ENCODE measurements around the gene HPSE2. TPM values are rescaled to one million over a fixed set of nuclear protein-coding genes. Genes with fewer than 3 reads are reported as not detected.

The HPSE2 gene
- total RNA-seq, 1 experiment from 2014 or later = 0.20 TPM

DNA sequence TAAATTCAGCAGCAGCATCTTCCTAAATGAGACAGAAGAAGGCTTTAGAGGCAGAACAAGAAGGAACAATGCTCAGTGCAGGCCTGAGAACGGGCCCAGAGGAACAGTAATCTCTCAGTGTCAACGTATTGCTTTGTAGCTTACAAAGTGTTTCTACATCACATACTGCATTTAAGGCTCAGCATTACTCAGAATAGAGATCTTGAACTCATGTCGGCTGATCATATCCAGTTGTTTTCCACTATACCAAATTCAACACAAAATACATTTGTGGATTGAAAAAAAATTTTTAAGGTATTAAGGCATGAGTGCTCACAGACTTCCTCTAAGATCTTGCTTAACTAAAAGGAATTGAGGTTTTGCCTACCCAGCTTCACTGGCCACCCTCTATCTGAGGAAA, 325.1 kb downstream of the HPSE2 start:
- Histone ChIP-seq H3K79me2 (ENCODE audit: insufficient read depth, low read length) (no peaks in the 10 kb centered on the region), H2BK120ac (ENCODE audit: low read depth, low read length, poor library complexity, severe bottlenecking) (no peak overlapping the region), H3K18ac (ENCODE audit: insufficient read length, low read depth, low read length) (no peak overlapping the region), H3K4me2 (ENCODE audit: insufficient read depth, insufficient read length, low read length) (no peak overlapping the region), H2BK12ac (ENCODE audit: insufficient read length, low read depth, low read length) (no peak overlapping the region), H4K5ac (ENCODE audit: insufficient read length, low read depth, low read length) (no peak overlapping the region), H3K23ac (ENCODE audit: insufficient read length, low read depth, low read length) (no peak overlapping the region), H3K27me3 (ENCODE audit: insufficient read depth, low read length) (no peaks in the 10 kb centered on the region), H2AK5ac (ENCODE audit: insufficient read length, low read length) (no peak overlapping the region), H2BK15ac (ENCODE audit: low read depth, low read length) (no peak overlapping the region), H3T11ph (ENCODE audit: low read length) (no peak overlapping the region), H4K20me1 (ENCODE audit: control insufficient read depth, insufficient read depth, insufficient read length) (no peaks in the 10 kb centered on the region), H3K56ac (ENCODE audit: insufficient read length, low read depth, low read length) (no peak overlapping the region), H3K79me1 (ENCODE audit: insufficient read depth, low read depth, low read length, poor library complexity, severe bottlenecking) (no peaks in the 10 kb centered on the region), H4K91ac (ENCODE audit: insufficient read length, low read depth, low read length) (no peak overlapping the region), H4K8ac (replicated peaks; ENCODE audit: insufficient read length, low read depth, low read length) (no peak overlapping the region), H3K14ac (ENCODE audit: insufficient read depth, low read length) (no peak overlapping the region), H3K4me1 (ENCODE audit: insufficient read depth, low read length) (no peaks in the 10 kb centered on the region), H2BK20ac (ENCODE audit: low read depth, low read length, poor library complexity, severe bottlenecking) (no peak overlapping the region), H3K9ac (ENCODE audit: extremely low read depth, insufficient read length, low read length) (no peak overlapping the region), H3K4ac (ENCODE audit: low read depth, low read length) (no peak overlapping the region), H2BK5ac (ENCODE audit: insufficient read length, low read length) (no peak overlapping the region), H3K9me3 (ENCODE audit: control insufficient read depth, low read depth, low read length) (no peaks in the 10 kb centered on the region), H3K27ac (ENCODE audit: insufficient read length, low read depth, low read length) (no peak overlapping the region), H2AFZ (ENCODE audit: low read length) (no peak overlapping the region), H3K23me2 (ENCODE audit: insufficient read length, low read depth, low read length, poor library complexity, severe bottlenecking) (no peaks in the 10 kb centered on the region)
- no peaks in the 10 kb centered on the region for H3K4me1 Mint-ChIP-seq
- no peak overlapping the region for H3K27ac Mint-ChIP-seq
- peaks cover 1% of the 10 kb centered on the region; the same call in 1 of the 2 replicates for H3K27me3 Mint-ChIP-seq (ENCODE audit: low read depth)
- no peak overlapping the region for H3K4me3 Mint-ChIP-seq
- H3K9me3 Mint-ChIP-seq = no peaks in the 10 kb centered on the region
- TF ChIP-seq, protein P1, sequence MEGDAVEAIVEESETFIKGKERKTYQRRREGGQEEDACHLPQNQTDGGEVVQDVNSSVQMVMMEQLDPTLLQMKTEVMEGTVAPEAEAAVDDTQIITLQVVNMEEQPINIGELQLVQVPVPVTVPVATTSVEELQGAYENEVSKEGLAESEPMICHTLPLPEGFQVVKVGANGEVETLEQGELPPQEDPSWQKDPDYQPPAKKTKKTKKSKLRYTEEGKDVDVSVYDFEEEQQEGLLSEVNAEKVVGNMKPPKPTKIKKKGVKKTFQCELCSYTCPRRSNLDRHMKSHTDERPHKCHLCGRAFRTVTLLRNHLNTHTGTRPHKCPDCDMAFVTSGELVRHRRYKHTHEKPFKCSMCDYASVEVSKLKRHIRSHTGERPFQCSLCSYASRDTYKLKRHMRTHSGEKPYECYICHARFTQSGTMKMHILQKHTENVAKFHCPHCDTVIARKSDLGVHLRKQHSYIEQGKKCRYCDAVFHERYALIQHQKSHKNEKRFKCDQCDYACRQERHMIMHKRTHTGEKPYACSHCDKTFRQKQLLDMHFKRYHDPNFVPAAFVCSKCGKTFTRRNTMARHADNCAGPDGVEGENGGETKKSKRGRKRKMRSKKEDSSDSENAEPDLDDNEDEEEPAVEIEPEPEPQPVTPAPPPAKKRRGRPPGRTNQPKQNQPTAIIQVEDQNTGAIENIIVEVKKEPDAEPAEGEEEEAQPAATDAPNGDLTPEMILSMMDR (conservative IDR thresholded peaks at IDR 0.05) = no peak
- no peak for DNase-seq
- no CpG with 5 or more reads among the region's 3 CpGs for WGBS (ENCODE audit: extremely low coverage, insufficient read length, low lambda C conversion rate)
- no peaks in the 10 kb centered on the region for H3K36me3 Mint-ChIP-seq (ENCODE audit: insufficient read depth in 1 of 3, low read depth in 3 of 3)
